GM10248 (cell line): Measurements from ENCODE around the gene RACGAP1.

Source experiments
- CTCF ChIA-PET: fragments of 300-600 bp; sonication (Branson Sonifier 250); formaldehyde crosslinking; extraction: SDS; loops from one replicate; lab custom pipeline; 2021; ENCODE audit warnings: antibody characterized with exemption; lab: Yijun Ruan, JAX
- POLR2A ChIA-PET: fragments of 350-650 bp; sonication (Branson Sonifier 250); formaldehyde crosslinking; extraction: SDS; loops from one replicate; lab custom pipeline; 2020; ENCODE audit warnings: antibody characterized with exemption; lab: Yijun Ruan, JAX
- DNase-seq: peaks from one replicate; pipeline ENCODE4 v3.0.0; 2012; ENCODE audit errors: extremely low spot score
- CTCF ChIP-seq: IDR thresholded peaks from 2 replicates; pipeline ENCODE4 v1.5.1; 2012; ENCODE audit warnings: mild to moderate bottlenecking, low read depth; ENCODE audit errors: extremely low read depth, missing control alignments, control extremely low read depth

RACGAP1 gene

DNA sequence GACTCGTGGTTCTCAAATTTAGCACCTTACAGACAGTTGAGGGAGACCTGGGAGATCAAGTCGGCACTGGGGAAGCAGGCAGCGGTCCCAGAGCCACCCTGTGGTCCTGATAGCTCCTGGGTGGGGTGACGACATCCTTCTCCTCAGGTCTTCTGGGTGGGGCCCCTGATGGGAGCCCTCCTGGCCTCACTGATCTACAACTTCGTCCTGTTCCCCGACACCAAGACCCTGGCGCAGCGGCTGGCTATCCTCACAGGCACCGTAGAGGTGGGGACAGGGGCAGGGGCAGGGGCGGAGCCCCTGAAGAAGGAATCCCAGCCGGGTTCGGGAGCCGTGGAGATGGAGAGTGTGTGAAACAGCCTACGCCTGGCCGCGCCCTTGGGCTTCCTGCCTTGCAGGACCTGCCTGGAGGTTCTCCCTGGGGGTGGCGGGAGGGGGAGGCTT is 50.0 kb downstream of the RACGAP1 start:
- CTCF ChIA-PET: interaction anchor here (1.2 to 13.0 kb wide), 5 partner anchors 8 to 95 kb away, joined by 3 to 193 read pairs (median 8); no protein-coding TSS in a partner anchor
- no peak for TF ChIP-seq CTCF
- POLR2A ChIA-PET: no interaction called here
- no peak for DNase-seq

GRCh38 chr12:49974677-49975317 is 50.5 kb downstream of the RACGAP1 start:
- ChIA-PET CTCF (interaction anchor here (1.2 to 2.8 kb wide), 4 partner anchors 16 to 96 kb away, joined by 3 to 9 read pairs (median 8); no protein-coding TSS in a partner anchor), POLR2A (no interaction called here)
- no peak for DNase-seq
- TF ChIP-seq CTCF: no peak

DNA sequence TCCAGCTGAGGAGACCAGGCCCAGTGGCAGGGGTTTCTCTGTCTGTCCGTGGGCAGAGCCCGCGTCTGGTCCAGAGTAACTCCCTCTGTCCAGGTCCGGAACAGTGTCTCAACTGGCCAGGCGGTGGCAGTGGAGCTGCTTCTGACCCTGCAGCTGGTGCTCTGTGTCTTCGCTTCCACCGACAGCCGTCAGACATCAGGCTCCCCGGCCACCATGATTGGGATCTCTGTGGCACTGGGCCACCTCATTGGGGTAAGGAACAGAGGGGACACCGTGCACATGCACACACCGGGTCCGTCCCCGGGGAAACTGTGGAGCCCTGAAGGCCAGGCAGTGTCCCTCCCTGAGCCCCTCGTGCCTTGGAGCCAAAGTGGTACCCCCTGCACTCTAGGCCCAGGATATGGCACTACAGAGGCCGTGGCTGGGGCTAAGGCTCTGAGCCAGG is 51.0 kb downstream of the RACGAP1 start:
- CTCF ChIA-PET: interaction anchor here (1.2 to 2.8 kb wide), 2 partner anchors 28 to 96 kb away, joined by 8 to 9 read pairs; no protein-coding TSS in a partner anchor
- no peak for TF ChIP-seq CTCF
- POLR2A ChIA-PET: interaction anchor here (0.5 kb wide), 1 partner anchor 714 kb away, joined by 3 read pairs; no protein-coding TSS in a partner anchor
- no peak for DNase-seq

DNA sequence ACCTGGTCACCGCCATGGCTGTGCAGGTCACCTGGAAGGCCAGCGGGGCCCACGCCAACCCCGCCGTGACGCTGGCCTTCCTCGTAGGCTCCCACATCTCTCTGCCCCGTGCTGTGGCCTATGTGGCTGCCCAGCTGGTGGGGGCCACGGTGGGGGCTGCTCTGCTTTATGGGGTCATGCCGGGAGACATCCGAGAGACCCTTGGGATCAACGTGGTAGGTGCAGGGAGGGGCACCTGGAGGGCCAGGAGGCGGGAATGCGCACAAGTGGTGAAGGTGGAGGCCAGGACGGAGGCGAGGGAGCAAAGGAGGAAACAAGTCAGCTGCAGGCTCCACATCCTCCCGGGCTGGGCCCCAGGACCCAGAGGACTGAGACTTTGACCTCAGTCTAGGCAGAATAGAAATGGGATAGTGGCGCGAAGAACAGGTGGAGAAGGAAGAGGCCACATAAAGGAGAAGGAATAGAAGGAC is 51.9 kb downstream of the RACGAP1 start:
- POLR2A ChIA-PET: interaction anchor here (0.5 kb wide), 1 partner anchor 713 kb away, joined by 3 read pairs; no protein-coding TSS in a partner anchor
- DNase-seq: no peak
- no peak for TF ChIP-seq CTCF
- CTCF ChIA-PET: interaction anchor here (2.5 to 11.6 kb wide), 3 partner anchors 65 to 97 kb away, joined by 9 to 125 read pairs (median 10); no protein-coding TSS in a partner anchor

- no peak for TF ChIP-seq CTCF
- ChIA-PET POLR2A (no interaction called here), CTCF (interaction anchor here (1.0 to 11.6 kb wide), 5 partner anchors 44 to 97 kb away, joined by 3 to 125 read pairs (median 4); no protein-coding TSS in a partner anchor)
- no peak for DNase-seq
These were observed 52.5 kb downstream of the RACGAP1 start, which contains the start of gene AQP6 for GRCh38 chr12:49972641-49973360. Gene AQP6, plus strand, starts transcription at chr12:49972947. Its CDS starts 227 bp downstream, at chr12:49973174.

GRCh38 chr12:49972129-49972528 is 53.2 kb downstream of the RACGAP1 start:
- ChIA-PET POLR2A (no interaction called here), CTCF (interaction anchor here (1.0 to 11.6 kb wide), 5 partner anchors 44 to 98 kb away, joined by 3 to 125 read pairs (median 4); no protein-coding TSS in a partner anchor)
- TF ChIP-seq CTCF: no peak
- no peak for DNase-seq
